CD4-positive, alpha-beta T cell treated with Interleukin-6 for 4 hours (primary cell): ENCODE data around the gene VPS39.
"Not testable (repeated sequence)": the region's sequence is repeated elsewhere in the genome, so short reads cannot be mapped to it uniquely, and the experiment has no call there.

Experiments used
- DNase-seq: peaks from one replicate; pipeline ENCODE4 v3.0.0-alpha.2; 2020; ENCODE audit warnings: mixed read lengths

VPS39 gene

GRCh38 chr15:42207674-42208579, at the start of gene VPS39:
Gene VPS39 (minus strand): TSS chr15:42208304. CDS start chr15:42208153, 151 bp downstream.
- DNase-seq, result peak; percentile 86

GRCh38 chr15:42253300-42253699, 45.2 kb upstream of the VPS39 start:
- no peak for DNase-seq

GRCh38 chr15:42240823-42241222, 32.7 kb upstream of the VPS39 start:
- no peak for DNase-seq

GRCh38 chr15:42239528-42240182, 31.6 kb upstream of the VPS39 start:
- no peak for DNase-seq

GRCh38 chr15:42233107-42233506, 25.0 kb upstream of the VPS39 start:
- no peak for DNase-seq

GRCh38 chr15:42232606-42233005, 24.5 kb upstream of the VPS39 start:
- DNase-seq, result no peak

GRCh38 chr15:42231088-42231487, 23.0 kb upstream of the VPS39 start:
- DNase-seq, result no peak

- not testable (repeated sequence) for DNase-seq
Observed at GRCh38 chr15:42228981-42229380, 20.9 kb upstream of the VPS39 start.

GRCh38 chr15:42228036-42228435, 19.9 kb upstream of the VPS39 start:
- DNase-seq, result no peak

GRCh38 chr15:42226648-42227047, 18.5 kb upstream of the VPS39 start:
- DNase-seq, result no peak

GRCh38 chr15:42220216-42220615, 12.1 kb upstream of the VPS39 start:
- no peak for DNase-seq

GRCh38 chr15:42218953-42219592, 11.0 kb upstream of the VPS39 start:
- no peak for DNase-seq

- no peak for DNase-seq
Observed at GRCh38 chr15:42217568-42217967, 9.5 kb upstream of the VPS39 start.

GRCh38 chr15:42215913-42216829, 8.1 kb upstream of the VPS39 start:
- no peak for DNase-seq

- DNase-seq, result no peak
Observed at GRCh38 chr15:42214600-42214999, 6.5 kb upstream of the VPS39 start.

- no peak for DNase-seq
Observed at GRCh38 chr15:42213511-42213910, 5.4 kb upstream of the VPS39 start.

GRCh38 chr15:42210696-42211095, 2.6 kb upstream of the VPS39 start:
- DNase-seq, result no peak

GRCh38 chr15:42206406-42206805, 1.7 kb downstream of the VPS39 start:
- no peak for DNase-seq

GRCh38 chr15:42203891-42204290, 4.2 kb downstream of the VPS39 start:
- no peak for DNase-seq

- no peak for DNase-seq
Observed at GRCh38 chr15:42202653-42203052, 5.5 kb downstream of the VPS39 start.

- DNase-seq, result no peak
Observed at GRCh38 chr15:42201801-42202200, 6.3 kb downstream of the VPS39 start.

GRCh38 chr15:42199126-42199525, 9.0 kb downstream of the VPS39 start:
- no peak for DNase-seq

- no peak for DNase-seq
Observed at GRCh38 chr15:42198516-42198915, 9.6 kb downstream of the VPS39 start.
